Neural progenitor cell (in vitro differentiated cells): ENCODE results near the gene OR4D1.

Source experiments
- CTCF ChIP-seq: fragments of 200-600 bp; sonication (generic); IDR thresholded peaks from 2 replicates; pipeline ENCODE4 v1.5.1; 2017; ENCODE audit warnings: antibody characterized with exemption, mild to moderate bottlenecking
- EZH2 ChIP-seq: fragments of 200-600 bp; sonication (generic); IDR thresholded peaks from 2 replicates; pipeline ENCODE4 v1.6.1; 2017; ENCODE audit warnings: antibody characterized with exemption, mild to moderate bottlenecking, moderate library complexity
- EZH2phosphoT487 ChIP-seq: fragments of 200-600 bp; sonication (generic); IDR thresholded peaks from 2 replicates; pipeline ENCODE4 v1.6.1; 2017; ENCODE audit warnings: antibody characterized with exemption

- peak; percentile 56 for TF ChIP-seq CTCF
- TF ChIP-seq EZH2, result no peak
- TF ChIP-seq EZH2phosphoT487, result no peak
Observed at GRCh38 chr17:58121925-58122324, 26.3 kb upstream of the OR4D1 start.
